GM10266 (cell line): ENCODE results near the gene POLR2H.

Experiments
- DNase-seq: peaks from one replicate; pipeline ENCODE4 v3.0.0; 2012; ENCODE audit errors: extremely low spot score
- CTCF ChIP-seq: IDR thresholded peaks from 2 replicates; pipeline ENCODE4 v1.5.1; 2012; ENCODE audit warnings: mild to moderate bottlenecking, low read depth; ENCODE audit not compliant: control insufficient read depth, insufficient read depth; ENCODE audit errors: missing control alignments

Gene POLR2H

GRCh38 chr3:184327171-184327570 lies 34.3 kb upstream of the POLR2H start:
- no peak for TF ChIP-seq CTCF
- no peak for DNase-seq

GRCh38 chr3:184328516-184328915 lies 33.0 kb upstream of the POLR2H start:
- DNase-seq = no peak
- TF ChIP-seq CTCF = no peak

- DNase-seq = no peak
Measured at GRCh38 chr3:184332370-184333090, 29.0 kb upstream of the POLR2H start.

GRCh38 chr3:184333190-184333589 lies 28.3 kb upstream of the POLR2H start:
- no peak for TF ChIP-seq CTCF
- DNase-seq = no peak

More at GRCh38 chr3:184332370-184333090, 29.0 kb upstream of the POLR2H start:
- TF ChIP-seq CTCF = no peak

- DNase-seq = no peak
- TF ChIP-seq CTCF = no peak
Measured at GRCh38 chr3:184333700-184334099, 27.8 kb upstream of the POLR2H start.

- TF ChIP-seq CTCF = no peak
- DNase-seq = no peak
Measured at GRCh38 chr3:184334470-184335158, 26.9 kb upstream of the POLR2H start.

- no peak for DNase-seq
Measured at GRCh38 chr3:184335291-184335660, 26.2 kb upstream of the POLR2H start.

More at GRCh38 chr3:184335291-184335660, 26.2 kb upstream of the POLR2H start:
- no peak for TF ChIP-seq CTCF
